ENCODE results near the gene KIAA0513.

Gene KIAA0513

GRCh38 chr16:85017633-85018032 is 10.0 kb upstream of the KIAA0513 start:
- no peaks in the 10 kb centered on the region for H3K27me3 ChIP-seq
- peaks cover 47% of the 10 kb centered on the region in 2 experiments for H3K4me1 ChIP-seq (ENCODE audit: control insufficient read depth in 1 of 2, insufficient read depth in 1 of 2, low read depth in 1 of 2, low read length in 1 of 2)
- no peaks in the 10 kb centered on the region for H3K9me3 ChIP-seq
- H3K36me3 ChIP-seq = no peaks in the 10 kb centered on the region
- peak overlapping the region; percentile 80 for H3K27ac ChIP-seq
- TF ChIP-seq CTCF (IDR thresholded peaks at IDR 0.05) = no peak
- H3K4me3 ChIP-seq (ENCODE audit: low read depth in 1 of 2, low read length in 1 of 2) = peak overlapping the region in 1 of 2 experiments; percentile 25

- no peak for TF ChIP-seq CTCF (IDR thresholded peaks at IDR 0.05)
- Histone ChIP-seq H3K9me3 (no peaks in the 10 kb centered on the region), H3K4me3 (ENCODE audit: low read depth in 1 of 2, low read length in 1 of 2) (no peak overlapping the region), H3K36me3 (no peaks in the 10 kb centered on the region), H3K27ac (no peak overlapping the region), H3K27me3 (no peaks in the 10 kb centered on the region), H3K4me1 (ENCODE audit: control insufficient read depth in 1 of 2, insufficient read depth in 1 of 2, low read depth in 1 of 2, low read length in 1 of 2) (peaks cover 37 to 39% of the 10 kb centered on the region in 2 experiments)
These were observed 8.9 kb upstream of the KIAA0513 start for GRCh38 chr16:85018529-85019236.

GRCh38 chr16:85019659-85020245 is 7.8 kb upstream of the KIAA0513 start:
- Histone ChIP-seq H3K27ac (no peak overlapping the region), H3K9me3 (no peaks in the 10 kb centered on the region), H3K27me3 (no peaks in the 10 kb centered on the region), H3K36me3 (no peaks in the 10 kb centered on the region), H3K4me1 (ENCODE audit: control insufficient read depth in 1 of 2, insufficient read depth in 1 of 2, low read depth in 1 of 2, low read length in 1 of 2) (peaks cover 31 to 34% of the 10 kb centered on the region in 2 experiments), H3K4me3 (ENCODE audit: low read depth in 1 of 2, low read length in 1 of 2) (no peak overlapping the region)
- TF ChIP-seq CTCF (IDR thresholded peaks at IDR 0.05) = no peak

GRCh38 chr16:85025781-85026653 is 1.6 kb upstream of the KIAA0513 start:
- Histone ChIP-seq H3K4me1 (ENCODE audit: control insufficient read depth in 1 of 2, insufficient read depth in 1 of 2, low read depth in 1 of 2, low read length in 1 of 2) (peaks cover 57 to 61% of the 10 kb centered on the region in 2 experiments), H3K27ac (peak overlapping the region; percentile 99), H3K27me3 (no peaks in the 10 kb centered on the region), H3K4me3 (ENCODE audit: low read depth in 1 of 2, low read length in 1 of 2) (peak overlapping the region; percentile 94 to 99), H3K9me3 (no peaks in the 10 kb centered on the region), H3K36me3 (peaks cover under 1% of the 10 kb centered on the region)
- TF ChIP-seq CTCF (IDR thresholded peaks at IDR 0.05) = no peak

GRCh38 chr16:85026703-85027102 is 892 bp upstream of the KIAA0513 start:
- Histone ChIP-seq H3K4me1 (ENCODE audit: control insufficient read depth in 1 of 2, insufficient read depth in 1 of 2, low read depth in 1 of 2, low read length in 1 of 2) (peaks cover 64 to 67% of the 10 kb centered on the region in 2 experiments), H3K36me3 (peaks cover 8% of the 10 kb centered on the region), H3K27me3 (no peaks in the 10 kb centered on the region), H3K9me3 (no peaks in the 10 kb centered on the region), H3K27ac (peak overlapping the region; percentile 99), H3K4me3 (ENCODE audit: low read depth in 1 of 2, low read length in 1 of 2) (peak overlapping the region; percentile 94 to 99)
- no peak for TF ChIP-seq CTCF (IDR thresholded peaks at IDR 0.05)
